ENCODE data around the gene CRACR2B. TPM values are rescaled to one million over a fixed set of nuclear protein-coding genes. Genes with fewer than 3 reads are reported as not detected.

Gene CRACR2B
- total RNA-seq, 3 donors from 2014 or later = 14.7 to 152 (median 86.2) TPM

- peaks cover 25 to 57% of the 10 kb centered on the region in 2 donors for H3K4me1 ChIP-seq
These were observed 3.3 kb upstream of the CRACR2B start for GRCh38 chr11:824292-824880.

GRCh38 chr11:824942-825341, 2.8 kb upstream of the CRACR2B start:
- H3K27ac ChIP-seq = peak overlapping the region; percentile 33 to 50
- no peak for DNase-seq (ENCODE audit: low spot score in 2 of 2)
- no peak for TF ChIP-seq CTCF (IDR thresholded peaks at IDR 0.05)
- TF ChIP-seq POLR2A (IDR thresholded peaks at IDR 0.05) = no peak
- no peak for TF ChIP-seq POLR2AphosphoS5 (IDR thresholded peaks at IDR 0.05)
- H3K4me3 ChIP-seq = no peak overlapping the region
- H3K9me3 ChIP-seq = no peaks in the 10 kb centered on the region
- intact Hi-C loops (cut with DNase I; ENCODE audit: low total_unique reads) = no loop called here
- no peaks in the 10 kb centered on the region for H3K27me3 ChIP-seq
- peaks cover 30 to 62% of the 10 kb centered on the region in 2 donors for H3K4me1 ChIP-seq
- H3K36me3 ChIP-seq = peaks cover 9% of the 10 kb centered on the region

More at GRCh38 chr11:824292-824880, 3.3 kb upstream of the CRACR2B start:
- peak overlapping the region; percentile 33 to 50 for H3K27ac ChIP-seq
- no peaks in the 10 kb centered on the region for H3K9me3 ChIP-seq
- no peak overlapping the region for H3K4me3 ChIP-seq
- TF ChIP-seq POLR2A (IDR thresholded peaks at IDR 0.05) = no peak
- no peak for TF ChIP-seq CTCF (IDR thresholded peaks at IDR 0.05)
- TF ChIP-seq POLR2AphosphoS5 (IDR thresholded peaks at IDR 0.05) = no peak
- no peaks in the 10 kb centered on the region for H3K27me3 ChIP-seq
- DNase-seq (ENCODE audit: low spot score in 2 of 2) = no peak
- intact Hi-C loops (cut with DNase I; ENCODE audit: low total_unique reads) = no loop called here
- peaks cover 9% of the 10 kb centered on the region for H3K36me3 ChIP-seq

GRCh38 chr11:825366-826226, 2.1 kb upstream of the CRACR2B start:
- H3K9me3 ChIP-seq = no peaks in the 10 kb centered on the region
- peak in 2 of 3 donors; percentile 14 to 38 for TF ChIP-seq POLR2AphosphoS5 (IDR thresholded peaks at IDR 0.05)
- no peak for TF ChIP-seq POLR2A (IDR thresholded peaks at IDR 0.05)
- no peak for TF ChIP-seq CTCF (IDR thresholded peaks at IDR 0.05)
- H3K27ac ChIP-seq = peak overlapping the region; percentile 79 to 94
- peak in 1 of 2 donors; percentile 85 for DNase-seq (ENCODE audit: low spot score in 2 of 2)
- peaks cover 34 to 63% of the 10 kb centered on the region in 2 donors for H3K4me1 ChIP-seq
- H3K4me3 ChIP-seq = peak overlapping the region in 2 of 3 donors; percentile 60 to 79
- intact Hi-C loops (cut with DNase I; ENCODE audit: low total_unique reads) = no loop called here
- H3K36me3 ChIP-seq = peaks cover 9% of the 10 kb centered on the region
- no peaks in the 10 kb centered on the region for H3K27me3 ChIP-seq

GRCh38 chr11:826227-826621, 1.5 kb upstream of the CRACR2B start:
- intact Hi-C loops (cut with DNase I; ENCODE audit: low total_unique reads) = no loop called here
- peaks cover 9% of the 10 kb centered on the region for H3K36me3 ChIP-seq
- H3K27ac ChIP-seq = peak overlapping the region; percentile 79 to 94
- no peak for DNase-seq (ENCODE audit: low spot score in 2 of 2)
- H3K4me1 ChIP-seq = peaks cover 29 to 63% of the 10 kb centered on the region in 2 donors
- no peaks in the 10 kb centered on the region for H3K27me3 ChIP-seq
- H3K4me3 ChIP-seq = peak overlapping the region in 2 of 3 donors; percentile 60 to 79
- no peaks in the 10 kb centered on the region for H3K9me3 ChIP-seq
- TF ChIP-seq POLR2A (IDR thresholded peaks at IDR 0.05) = no peak
- no peak for TF ChIP-seq CTCF (IDR thresholded peaks at IDR 0.05)
- TF ChIP-seq POLR2AphosphoS5 (IDR thresholded peaks at IDR 0.05) = no peak

- peaks cover 9% of the 10 kb centered on the region for H3K36me3 ChIP-seq
- H3K4me1 ChIP-seq = peaks cover 28 to 57% of the 10 kb centered on the region in 2 donors
- H3K27me3 ChIP-seq = no peaks in the 10 kb centered on the region
- intact Hi-C loops (cut with DNase I; ENCODE audit: low total_unique reads) = no loop called here
- H3K9me3 ChIP-seq = no peaks in the 10 kb centered on the region
- peak overlapping the region; percentile 79 to 94 for H3K27ac ChIP-seq
- no peak for DNase-seq (ENCODE audit: low spot score in 2 of 2)
- TF ChIP-seq POLR2AphosphoS5 (IDR thresholded peaks at IDR 0.05) (no peak), CTCF (IDR thresholded peaks at IDR 0.05) (no peak), POLR2A (IDR thresholded peaks at IDR 0.05) (no peak)
- H3K4me3 ChIP-seq = peak overlapping the region; percentile 39 to 79 (median 60)
These were observed 928 bp upstream of the CRACR2B start for GRCh38 chr11:826836-827145.
